GM12873 (cell line): ENCODE data around the gene MAVS.

ENCODE experiments used
- CTCF ChIP-seq: IDR thresholded peaks from 2 replicates; pipeline ENCODE4 v1.5.1; 2012; ENCODE audit warnings: low read depth, mild to moderate bottlenecking, moderate library complexity, low read length, control low read depth; ENCODE audit not compliant: insufficient read depth; ENCODE audit errors: missing control alignments

Gene MAVS

GRCh38 chr20:3925113-3925695 lies 78.6 kb downstream of the MAVS start:
- no peak for TF ChIP-seq CTCF
